Muscle layer of duodenum (tissue), 2 donors: ENCODE measurements around the gene PHOX2B.

Source experiments
- H3K27ac ChIP-seq: one replicate; pipeline ENCODE4 v1.7.0; 2013; ENCODE audit warnings: mild to moderate bottlenecking, low read length
- H3K27me3 ChIP-seq: one replicate; pipeline ENCODE4 v1.7.0; 2013; ENCODE audit warnings: low read depth, mild to moderate bottlenecking, control low read depth, low read length
- H3K36me3 ChIP-seq, 2 donors: one replicate each; pipeline ENCODE4 v1.7.0; 2013; ENCODE audit warnings: low read length in 2 of 2, control low read depth in 1 of 2, mild to moderate bottlenecking in 1 of 2; ENCODE audit not compliant: insufficient read depth in 2 of 2, control insufficient read depth in 1 of 2
- H3K4me1 ChIP-seq, 2 donors: one replicate each; pipeline ENCODE4 v1.7.0; 2013; ENCODE audit warnings: low read length in 2 of 2, mild to moderate bottlenecking in 2 of 2, control low read depth in 1 of 2, moderate library complexity in 1 of 2; ENCODE audit not compliant: insufficient read depth in 2 of 2, control insufficient read depth in 1 of 2
- H3K4me3 ChIP-seq, 2 donors: one replicate each; pipeline ENCODE4 v1.7.0; 2013; ENCODE audit warnings: low read length in 2 of 2, low read depth in 1 of 2, mild to moderate bottlenecking in 1 of 2
- H3K9me3 ChIP-seq, 2 donors: one replicate each; pipeline ENCODE4 v1.7.0; 2013; ENCODE audit warnings: low read length in 2 of 2, control low read depth in 1 of 2, mild to moderate bottlenecking in 1 of 2; ENCODE audit not compliant: control insufficient read depth in 1 of 2
- donor health status: healthy.

Gene PHOX2B

DNA sequence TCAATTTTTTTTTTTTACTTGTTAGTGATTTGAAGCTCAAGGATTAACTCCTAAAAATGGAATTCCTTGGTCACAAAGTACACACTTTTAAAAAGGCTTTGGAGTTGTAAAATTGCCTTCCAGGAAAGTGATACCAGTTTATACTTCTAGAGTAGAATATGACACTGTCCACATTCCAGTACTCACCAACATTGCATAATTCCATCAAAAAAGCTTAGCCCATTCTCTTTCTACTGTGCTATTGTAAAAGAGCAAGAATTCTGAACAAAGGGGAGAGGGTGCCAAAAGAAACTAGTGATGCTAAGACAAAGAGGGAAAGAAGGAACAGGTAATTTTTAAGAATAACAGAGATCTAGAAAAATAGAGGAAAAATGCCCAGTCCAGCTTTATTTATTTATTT lies 10.4 kb upstream of the PHOX2B start:
- H3K9me3 ChIP-seq, result no peaks in the 10 kb centered on the region
- H3K36me3 ChIP-seq, result no peaks in the 10 kb centered on the region
- H3K27ac ChIP-seq, result no peak overlapping the region
- H3K4me3 ChIP-seq, result no peak overlapping the region
- H3K4me1 ChIP-seq, result no peaks in the 10 kb centered on the region
- H3K27me3 ChIP-seq, result peaks cover 3% of the 10 kb centered on the region

GRCh38 chr4:41757521-41758156 lies 9.1 kb upstream of the PHOX2B start:
- Histone ChIP-seq H3K36me3 (no peaks in the 10 kb centered on the region), H3K4me1 (no peaks in the 10 kb centered on the region), H3K9me3 (no peaks in the 10 kb centered on the region), H3K27me3 (peaks cover 7% of the 10 kb centered on the region), H3K4me3 (no peak overlapping the region), H3K27ac (no peak overlapping the region)

- Histone ChIP-seq H3K9me3 (no peaks in the 10 kb centered on the region), H3K4me3 (no peak overlapping the region), H3K4me1 (peaks cover 0 to 14% of the 10 kb centered on the region in 2 donors), H3K27ac (no peak overlapping the region), H3K36me3 (no peaks in the 10 kb centered on the region), H3K27me3 (peaks cover 29% of the 10 kb centered on the region)
Measured at GRCh38 chr4:41753942-41754341, 5.4 kb upstream of the PHOX2B start.

DNA sequence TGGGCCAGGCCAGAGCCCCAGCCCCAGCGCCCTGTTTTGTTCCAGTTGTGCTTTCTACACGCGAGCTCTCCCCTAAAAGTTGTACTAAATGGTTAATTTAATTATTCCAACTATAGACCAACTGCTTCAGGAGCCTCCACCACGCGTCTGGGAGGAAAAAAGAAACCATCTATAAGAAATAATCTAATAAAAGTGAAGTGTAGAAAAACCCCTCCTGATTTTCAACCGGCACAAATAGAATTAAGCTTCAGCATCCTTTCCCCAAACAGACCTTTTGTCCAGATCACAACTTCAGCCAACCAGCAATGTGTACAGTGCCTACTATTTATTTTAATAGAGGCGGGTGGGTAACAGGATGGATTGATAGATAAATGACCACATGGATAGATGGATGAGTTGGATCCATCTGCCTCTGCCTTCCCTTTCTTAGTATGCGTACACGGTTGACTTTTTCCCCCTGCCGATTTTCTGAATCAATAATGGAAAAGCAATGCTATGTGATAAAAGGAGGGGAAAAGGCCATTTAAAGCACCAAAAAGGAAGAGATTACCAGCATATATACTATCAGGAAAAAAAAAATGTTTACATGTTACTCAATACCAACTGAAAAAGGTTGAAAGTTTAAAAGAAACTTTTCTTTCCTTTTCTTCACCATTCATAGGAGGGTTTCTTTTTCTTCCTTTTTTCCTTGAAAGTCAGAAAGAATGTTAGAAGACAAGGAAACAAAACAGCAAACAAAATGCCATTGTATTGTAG lies 3.7 kb upstream of the PHOX2B start:
- Histone ChIP-seq H3K27ac (no peak overlapping the region), H3K4me3 (no peak overlapping the region), H3K27me3 (peaks cover 40% of the 10 kb centered on the region), H3K4me1 (peaks cover 0 to 17% of the 10 kb centered on the region in 2 donors), H3K9me3 (no peaks in the 10 kb centered on the region), H3K36me3 (no peaks in the 10 kb centered on the region)

DNA sequence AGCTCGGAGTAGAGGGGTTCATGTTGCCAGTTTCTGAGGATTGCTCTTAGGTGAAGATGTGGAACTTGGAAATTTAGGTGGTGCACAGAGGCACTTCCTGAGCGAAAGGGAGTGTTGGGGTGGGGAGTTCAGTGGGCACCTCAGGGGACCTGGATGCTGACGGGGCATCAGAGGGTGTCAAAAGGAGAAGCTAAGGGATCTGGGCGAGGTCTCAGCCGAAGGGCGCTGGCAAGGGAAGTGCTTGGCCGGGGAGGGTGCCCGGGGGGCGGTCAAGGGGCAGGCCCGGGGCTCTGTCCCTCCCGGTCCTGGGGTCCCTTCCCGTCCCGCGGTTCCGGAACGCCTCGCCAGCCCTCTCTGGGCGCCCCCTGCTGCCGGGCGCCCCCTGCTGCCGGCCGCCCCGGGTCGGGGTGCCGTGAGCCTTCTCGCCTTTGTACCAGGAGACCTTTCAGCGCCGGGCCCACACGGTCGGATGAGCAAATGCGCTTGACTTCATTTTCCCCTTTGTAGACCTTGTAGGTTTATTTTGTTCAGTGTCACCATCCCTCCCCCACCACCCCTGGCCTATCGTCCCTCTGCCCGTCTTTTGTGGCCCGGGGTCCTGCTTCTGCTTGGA lies 3.0 kb upstream of the PHOX2B start:
- Histone ChIP-seq H3K27me3 (peaks cover 47% of the 10 kb centered on the region), H3K27ac (no peak overlapping the region)

DNA sequence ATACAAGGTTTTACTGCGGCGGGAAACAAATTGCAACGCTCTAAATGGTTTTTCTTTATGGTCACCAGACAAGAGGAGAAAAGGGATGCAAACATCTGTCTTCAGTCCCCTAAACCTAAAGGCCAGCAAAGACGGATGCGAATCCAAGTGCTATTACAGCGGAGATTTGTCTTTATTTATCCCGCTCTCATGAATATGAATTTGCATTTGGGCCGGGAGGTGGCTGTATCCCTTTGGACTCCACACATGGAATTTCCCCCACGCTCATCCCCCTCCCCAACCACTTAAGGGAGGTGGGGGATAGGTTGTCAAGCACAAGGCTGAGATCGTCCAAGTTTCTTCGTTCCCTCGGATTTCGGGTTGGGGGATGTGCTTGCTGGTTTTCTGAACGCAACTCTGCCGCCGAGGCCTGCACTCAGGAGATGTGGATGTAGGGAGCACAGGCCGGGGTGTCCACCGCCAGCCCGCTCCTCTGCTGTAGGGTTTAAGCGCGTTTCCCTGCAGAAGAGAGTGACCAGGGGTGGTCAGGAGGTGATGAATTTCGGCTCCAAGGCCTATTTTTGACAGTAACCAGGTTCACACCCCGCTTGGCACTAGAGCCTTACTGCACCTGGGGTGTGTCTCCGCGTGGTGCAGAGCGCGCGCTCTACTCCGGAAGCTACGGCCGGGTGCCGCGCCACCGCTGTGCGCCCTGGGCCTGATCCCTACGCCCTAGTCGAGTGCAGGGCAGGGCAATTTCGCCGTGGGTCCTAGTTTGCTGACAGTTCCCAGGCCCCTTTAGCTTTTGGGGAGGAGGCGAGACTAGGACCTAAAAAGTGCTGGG lies 2.3 kb upstream of the PHOX2B start:
- Histone ChIP-seq H3K4me1 (peaks cover 0 to 31% of the 10 kb centered on the region in 2 donors), H3K36me3 (no peaks in the 10 kb centered on the region), H3K4me3 (no peak overlapping the region), H3K27ac (no peak overlapping the region), H3K27me3 (peaks cover 52% of the 10 kb centered on the region), H3K9me3 (no peaks in the 10 kb centered on the region)

More for the DNA sequence above, 3.0 kb upstream of the PHOX2B start:
- no peaks in the 10 kb centered on the region for H3K36me3 ChIP-seq
- no peaks in the 10 kb centered on the region for H3K9me3 ChIP-seq
- H3K4me3 ChIP-seq, result no peak overlapping the region
- peaks cover 0 to 24% of the 10 kb centered on the region in 2 donors for H3K4me1 ChIP-seq

- Histone ChIP-seq H3K27me3 (peaks cover 56% of the 10 kb centered on the region), H3K9me3 (no peaks in the 10 kb centered on the region), H3K4me1 (peaks cover 0 to 31% of the 10 kb centered on the region in 2 donors), H3K36me3 (no peaks in the 10 kb centered on the region), H3K27ac (no peak overlapping the region), H3K4me3 (no peak overlapping the region)
Measured at GRCh38 chr4:41750121-41750625, 1.6 kb upstream of the PHOX2B start.

DNA sequence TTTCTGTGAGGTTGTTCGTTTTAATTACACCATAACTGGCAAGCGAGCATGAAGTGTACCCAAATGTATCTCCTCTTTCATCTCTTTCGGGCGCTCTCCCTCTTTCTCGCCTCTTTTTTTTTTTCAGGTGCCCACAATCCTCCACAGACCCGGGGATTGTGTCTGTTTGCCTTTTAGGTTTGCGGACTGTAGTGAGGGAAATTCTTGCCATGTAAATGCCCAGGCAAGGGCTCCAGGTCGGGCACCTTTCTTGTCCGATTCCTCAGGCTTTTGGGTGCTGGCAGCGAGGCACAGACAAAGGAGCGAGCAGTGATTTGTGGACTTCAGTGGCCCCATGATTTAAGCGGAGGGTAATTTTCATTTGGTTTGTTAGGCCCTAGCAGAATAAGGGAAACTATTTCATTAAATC lies 1.1 kb upstream of the PHOX2B start:
- H3K9me3 ChIP-seq, result no peaks in the 10 kb centered on the region
- no peak overlapping the region for H3K27ac ChIP-seq
- peaks cover 56% of the 10 kb centered on the region for H3K27me3 ChIP-seq
- H3K4me3 ChIP-seq, result no peak overlapping the region
- no peaks in the 10 kb centered on the region for H3K36me3 ChIP-seq
- H3K4me1 ChIP-seq, result peaks cover 0 to 31% of the 10 kb centered on the region in 2 donors

GRCh38 chr4:41748074-41748570 lies 403 bp downstream of the PHOX2B start:
- Histone ChIP-seq H3K36me3 (no peaks in the 10 kb centered on the region), H3K27me3 (peaks cover 54% of the 10 kb centered on the region), H3K4me3 (no peak overlapping the region), H3K27ac (no peak overlapping the region), H3K4me1 (peaks cover 0 to 31% of the 10 kb centered on the region in 2 donors), H3K9me3 (no peaks in the 10 kb centered on the region)

GRCh38 chr4:41747230-41748055 lies 1.1 kb downstream of the PHOX2B start:
- Histone ChIP-seq H3K9me3 (no peaks in the 10 kb centered on the region), H3K4me1 (peaks cover 0 to 31% of the 10 kb centered on the region in 2 donors), H3K27ac (no peak overlapping the region), H3K4me3 (no peak overlapping the region), H3K36me3 (no peaks in the 10 kb centered on the region), H3K27me3 (peaks cover 52% of the 10 kb centered on the region)
